Panc1 (cell line): ENCODE measurements around the gene SRPX2.

Experiments
- CTCF ChIP-seq: fragments of 450-650 bp; IDR thresholded peaks from 2 replicates; pipeline ENCODE4 v1.5.1; 2017; ENCODE audit warnings: mild to moderate bottlenecking
- POLR2AphosphoS5 ChIP-seq: IDR thresholded peaks from 2 replicates; pipeline ENCODE4 v1.6.1; 2012; ENCODE audit warnings: mild to moderate bottlenecking, low read depth, low read length, moderate library complexity
- TCF7L2 ChIP-seq: IDR thresholded peaks from 2 replicates; pipeline ENCODE4 v1.6.1; 2011; ENCODE audit warnings: mild to moderate bottlenecking, low read depth, low read length, inconsistent platforms

DNA sequence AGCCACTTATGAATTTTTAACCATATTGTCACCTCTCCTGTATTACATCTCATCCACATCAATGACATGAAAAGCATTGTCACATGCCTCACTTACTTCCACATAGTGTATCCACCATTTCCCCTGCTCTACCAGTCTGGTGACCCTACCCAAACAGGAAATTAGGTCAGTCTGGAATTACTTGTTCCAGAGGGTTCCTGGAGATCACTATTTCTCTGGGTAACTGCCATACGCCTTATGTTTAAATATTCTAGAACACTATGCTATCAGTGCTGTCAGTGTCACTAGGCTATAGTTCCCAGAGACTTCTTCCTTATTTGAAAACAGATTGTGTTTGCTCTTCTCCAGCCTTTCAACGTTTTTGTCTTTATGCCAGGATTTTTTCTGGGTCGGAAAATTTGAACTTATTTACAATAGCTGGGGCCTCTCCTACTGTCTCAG lies 15.0 kb downstream of the SRPX2 start:
- TF ChIP-seq CTCF (no peak), POLR2AphosphoS5 (no peak), TCF7L2 (no peak)
